WTC11 (cell line): ENCODE results near the gene PLEKHN1.

Source experiments
- CTCF ChIP-seq: fragments of 200-600 bp; IDR thresholded peaks from 2 replicates; pipeline ENCODE4 v1.8.0; 2022; ENCODE audit warnings: antibody characterized with exemption
- MAX ChIP-seq: sonication (generic); formaldehyde crosslinking; IDR thresholded peaks from 2 replicates; pipeline ENCODE4 v1.8.0; 2022; ENCODE audit warnings: mild to moderate bottlenecking, missing genetic modification reagents
- NR2C2 ChIP-seq: sonication (generic); formaldehyde crosslinking; IDR thresholded peaks from 2 replicates; pipeline ENCODE4 v1.8.0; 2022; ENCODE audit warnings: mild to moderate bottlenecking, missing genetic modification reagents
- SOX15 ChIP-seq: fragments of 250-450 bp; sonication (Bioruptor Pico); IDR thresholded peaks from 2 replicates; pipeline ENCODE4 v1.9.0; 2021; ENCODE audit warnings: mild to moderate bottlenecking
- SP1 ChIP-seq: sonication (generic); formaldehyde crosslinking; conservative IDR thresholded peaks from 2 replicates; pipeline ENCODE4 v1.8.1; 2022; ENCODE audit warnings: missing genetic modification reagents
- ZBTB43 ChIP-seq: sonication (generic); formaldehyde crosslinking; IDR thresholded peaks from 2 replicates; pipeline ENCODE4 v1.8.1; 2023; ENCODE audit warnings: mild to moderate bottlenecking, missing genetic modification reagents
- ZNF317 ChIP-seq: sonication (generic); formaldehyde crosslinking; IDR thresholded peaks from 2 replicates; pipeline ENCODE4 v1.8.1; 2023; ENCODE audit warnings: low read depth, mild to moderate bottlenecking, moderate library complexity, missing genetic modification reagents, borderline replicate concordance

GRCh38 chr1:993379-993995 lies 27.2 kb downstream of the PLEKHN1 start:
- TF ChIP-seq NR2C2, result no peak
- no peak for TF ChIP-seq CTCF
- TF ChIP-seq ZBTB43 (CRISPR knock-in tag), result no peak
- no peak for TF ChIP-seq SOX15
- TF ChIP-seq SP1, result no peak
- no peak for TF ChIP-seq ZNF317
- no peak for TF ChIP-seq MAX (CRISPR knock-in tag)
